ENCODE results near the gene AIG1.

DNA sequence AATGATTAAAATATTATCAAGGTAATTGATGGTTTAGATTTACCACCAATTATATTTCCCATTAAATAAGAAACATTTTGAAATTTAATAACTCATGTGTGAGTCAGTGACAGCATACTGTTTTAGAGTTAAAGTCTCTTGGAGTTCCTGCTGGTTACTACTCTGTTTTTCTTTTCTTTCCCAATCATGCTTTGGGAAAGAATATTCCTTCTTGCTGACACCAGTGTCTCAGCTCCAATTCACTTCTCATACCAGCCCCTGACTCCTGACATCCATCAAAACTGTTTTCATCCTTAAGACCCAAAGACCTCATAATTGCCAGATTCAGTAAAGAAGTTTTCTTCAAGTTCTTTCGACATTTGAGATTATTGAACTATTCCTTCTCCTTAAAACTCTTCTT is 50.3 kb downstream of the AIG1 start:
- TF ChIP-seq TAF1 (IDR thresholded peaks at IDR 0.05; ENCODE audit: borderline replicate concordance, low read depth, low read length) (no peak), POLR2A (IDR thresholded peaks at IDR 0.05; ENCODE audit: low read depth, low read length) (no peak), POLR2AphosphoS5 (IDR thresholded peaks at IDR 0.05; ENCODE audit: low read depth, low read length) (no peak)

Data from GM12892 (cell line).